B cell (primary cell): ENCODE measurements around the gene PRR23E.

Experiments
- CTCF ChIP-seq: fragments of 200-600 bp; IDR thresholded peaks from one replicate; pipeline ENCODE4 v1.8.0; 2022; ENCODE audit warnings: antibody characterized with exemption, mild to moderate bottlenecking
- EZH2 ChIP-seq: IDR thresholded peaks from 2 replicates; pipeline ENCODE4 v1.6.1; 2012; ENCODE audit warnings: borderline replicate concordance, low read depth, mild to moderate bottlenecking, moderate library complexity, low read length; ENCODE audit not compliant: insufficient read depth, poor library complexity, severe bottlenecking

- no peak for TF ChIP-seq EZH2
- TF ChIP-seq CTCF, result no peak
These were observed 17.7 kb downstream of the PRR23E start for GRCh38 chr3:127210654-127210943.
